GM12872 (cell line): ENCODE measurements around the gene ELMO1.

ENCODE experiments used
- CTCF ChIP-seq: IDR thresholded peaks from 3 replicates; pipeline ENCODE4 v1.5.1; 2011; ENCODE audit warnings: low read depth, mild to moderate bottlenecking, low read length, moderate library complexity; ENCODE audit not compliant: insufficient read depth

Gene ELMO1

DNA sequence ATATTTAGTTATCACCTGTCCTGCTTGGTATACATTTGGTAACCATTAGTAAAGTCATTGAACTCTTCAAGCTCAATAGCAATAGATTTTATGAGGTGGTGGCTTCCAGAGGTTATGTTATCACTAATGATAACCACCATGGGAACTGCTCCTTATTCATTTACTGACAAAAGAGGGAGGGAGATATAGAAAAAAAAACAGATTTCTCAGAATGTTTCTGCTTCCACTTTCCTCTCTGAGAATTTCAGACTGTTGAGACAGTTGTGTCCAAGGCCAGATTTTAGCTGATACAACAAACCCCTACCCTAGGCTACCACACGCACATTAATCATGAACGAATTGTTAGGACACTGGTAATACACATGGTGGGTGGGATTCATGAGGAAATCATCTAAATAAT, 570.4 kb downstream of the ELMO1 start:
- no peak for TF ChIP-seq CTCF

DNA sequence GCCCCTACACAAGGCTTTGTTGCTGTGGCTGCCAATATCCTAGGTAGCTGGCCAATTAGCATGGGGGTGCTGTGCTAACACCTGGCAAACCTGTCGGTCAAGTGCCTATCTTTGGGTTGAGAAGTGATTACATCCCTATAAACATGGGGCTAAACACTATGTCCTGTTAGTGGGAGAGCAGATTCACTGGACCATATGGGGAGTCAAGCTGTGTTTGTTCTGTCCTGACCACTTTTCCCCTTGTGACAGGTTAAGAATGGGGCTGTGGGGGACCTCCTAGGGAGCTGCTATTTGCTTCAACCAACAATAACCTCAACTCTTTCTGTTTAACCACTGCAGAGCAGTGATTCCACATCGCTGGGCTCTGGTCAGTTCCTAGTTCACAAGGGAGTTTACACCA, 572.9 kb downstream of the ELMO1 start:
- no peak for TF ChIP-seq CTCF

- no peak for TF ChIP-seq CTCF
Observed at GRCh38 chr7:36874041-36874440, 574.6 kb downstream of the ELMO1 start.

DNA sequence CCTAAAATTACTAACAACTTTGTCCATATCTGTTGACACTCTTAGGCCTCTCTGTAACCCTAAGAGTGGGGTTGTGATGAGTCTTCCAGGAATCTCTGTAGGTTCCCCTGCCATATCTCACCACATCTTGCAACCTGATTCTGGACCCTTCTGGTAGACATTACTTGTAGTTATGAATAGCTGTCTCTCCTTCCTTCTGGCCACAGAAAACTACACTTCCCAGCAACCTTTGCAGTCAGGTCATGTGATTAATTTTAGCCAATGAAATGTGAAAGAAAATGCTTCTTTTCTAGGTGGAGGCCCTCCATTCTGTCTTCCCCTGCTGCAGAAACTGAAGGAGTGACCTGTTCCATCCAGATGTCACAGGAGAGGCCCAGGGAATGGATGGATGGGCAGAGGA, 576.8 kb downstream of the ELMO1 start:
- no peak for TF ChIP-seq CTCF

DNA sequence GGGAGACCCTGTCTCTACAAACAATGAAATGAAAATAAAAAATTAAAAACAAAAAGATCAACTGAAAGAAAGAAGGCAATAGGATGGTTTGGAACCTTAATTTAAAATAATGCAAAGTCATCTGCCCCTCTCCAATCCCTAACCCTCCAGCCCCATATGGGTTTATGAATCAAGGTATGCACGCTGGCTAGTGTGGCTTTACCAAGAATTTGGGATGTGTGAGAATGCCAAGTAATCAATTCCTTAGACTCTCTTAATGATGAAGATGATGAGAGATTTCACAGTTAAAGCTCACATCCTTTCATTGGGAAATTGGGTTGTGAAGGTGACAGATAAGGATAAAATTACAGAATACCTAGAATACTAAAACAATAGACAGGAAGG, 577.3 kb downstream of the ELMO1 start:
- no peak for TF ChIP-seq CTCF

GRCh38 chr7:36870625-36871354, 577.9 kb downstream of the ELMO1 start:
- TF ChIP-seq CTCF = no peak

DNA sequence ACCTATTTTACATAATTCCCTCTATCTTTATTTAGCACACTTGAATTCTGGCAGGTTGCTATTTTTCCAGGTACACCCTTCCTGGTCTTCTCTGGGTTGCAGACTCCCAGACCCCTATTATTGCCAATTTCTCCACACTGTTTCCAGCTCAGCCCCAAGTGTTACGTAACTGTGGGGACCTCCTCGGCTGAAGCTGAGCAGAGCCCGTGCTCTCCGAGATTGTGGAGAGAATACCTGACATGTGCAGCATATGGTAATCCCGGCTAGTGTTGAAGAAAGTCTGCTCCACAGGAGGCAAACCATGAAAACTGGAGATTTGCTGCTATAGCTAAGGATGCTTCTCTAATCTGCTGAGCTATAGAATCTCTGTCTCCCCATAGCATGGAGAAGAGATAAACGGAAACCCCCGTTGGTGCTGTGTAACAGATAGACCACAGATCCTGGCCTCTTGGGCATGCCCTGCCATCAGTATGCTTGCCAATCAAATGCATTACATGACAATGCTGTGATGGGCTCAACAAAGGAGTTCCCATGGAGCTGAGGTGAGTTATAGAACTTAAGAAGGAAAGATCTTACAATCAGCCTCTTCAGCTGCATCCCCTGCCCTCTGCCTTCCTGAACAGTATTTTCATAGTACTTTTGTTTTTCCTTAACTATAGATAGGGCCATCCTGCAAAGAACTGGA, 579.8 kb downstream of the ELMO1 start:
- no peak for TF ChIP-seq CTCF
